HG02623 (cell line): ENCODE results near the gene MACROD2.

Source experiments
- ATAC-seq: cut with Tn5 transposase; IDR thresholded peaks from one replicate; pipeline ENCODE4 v1.9.1; 2021; ENCODE audit warnings: moderate library complexity; ENCODE audit not compliant: unreplicated experiment

Gene MACROD2

GRCh38 chr20:15446373-15446772 is 1451.1 kb downstream of the MACROD2 start:
- ATAC-seq, result no peak

GRCh38 chr20:15447549-15447948 is 1452.2 kb downstream of the MACROD2 start:
- no peak for ATAC-seq

GRCh38 chr20:15449061-15449460 is 1453.7 kb downstream of the MACROD2 start:
- ATAC-seq, result no peak

GRCh38 chr20:15451241-15451640 is 1455.9 kb downstream of the MACROD2 start:
- no peak for ATAC-seq

- no peak for ATAC-seq
These were observed 1460.0 kb downstream of the MACROD2 start for GRCh38 chr20:15455279-15455678.

GRCh38 chr20:15461938-15462337 is 1466.6 kb downstream of the MACROD2 start:
- no peak for ATAC-seq

GRCh38 chr20:15475483-15475882 is 1480.2 kb downstream of the MACROD2 start:
- ATAC-seq, result no peak

- ATAC-seq, result no peak
These were observed 1480.9 kb downstream of the MACROD2 start for GRCh38 chr20:15476186-15476585.

GRCh38 chr20:15476781-15477180 is 1481.5 kb downstream of the MACROD2 start:
- ATAC-seq, result no peak

- no peak for ATAC-seq
These were observed 1487.2 kb downstream of the MACROD2 start for GRCh38 chr20:15482525-15482924.

GRCh38 chr20:15485519-15485918 is 1490.2 kb downstream of the MACROD2 start:
- no peak for ATAC-seq

- no peak for ATAC-seq
These were observed 1491.7 kb downstream of the MACROD2 start for GRCh38 chr20:15487030-15487429.

GRCh38 chr20:15487682-15488081 is 1492.4 kb downstream of the MACROD2 start:
- no peak for ATAC-seq

GRCh38 chr20:15491575-15491974 is 1496.3 kb downstream of the MACROD2 start:
- no peak for ATAC-seq

GRCh38 chr20:15494851-15495250 is 1499.5 kb downstream of the MACROD2 start:
- no peak for ATAC-seq

- ATAC-seq, result no peak
These were observed 1501.3 kb downstream of the MACROD2 start for GRCh38 chr20:15496501-15497039.

GRCh38 chr20:15498926-15499325 is 1503.6 kb downstream of the MACROD2 start:
- no peak for ATAC-seq

- ATAC-seq, result no peak
These were observed 1511.0 kb downstream of the MACROD2 start for GRCh38 chr20:15506311-15506710.

GRCh38 chr20:15507151-15507550 is 1511.8 kb downstream of the MACROD2 start:
- ATAC-seq, result no peak

- ATAC-seq, result no peak
These were observed 1516.2 kb downstream of the MACROD2 start for GRCh38 chr20:15511551-15511950.

- ATAC-seq, result no peak
These were observed 1517.6 kb downstream of the MACROD2 start for GRCh38 chr20:15512916-15513315.

- no peak for ATAC-seq
These were observed 1520.4 kb downstream of the MACROD2 start for GRCh38 chr20:15515691-15516090.

GRCh38 chr20:15520930-15521524 is 1525.7 kb downstream of the MACROD2 start:
- ATAC-seq, result no peak
